Upper lobe of right lung (tissue), 1 donor: ENCODE results near the gene APBB2. TPM values are rescaled to one million over a fixed set of nuclear protein-coding genes. Genes with fewer than 3 reads are reported as not detected.

ENCODE experiments used
- ATAC-seq: fragments of 200-7000 bp; cut with Tn5 transposase; one replicate; pipeline ENCODE4 v1.9.1; 2020; ENCODE audit warnings: mild to moderate bottlenecking, moderate library complexity
- DNase-seq: peaks from one replicate; pipeline ENCODE4 v3.0.0-alpha.2; 2020
- H3K27ac ChIP-seq: fragments of 200-600 bp; one replicate; pipeline ENCODE4 v1.8.0; 2022
- H3K27me3 ChIP-seq: fragments of 200-600 bp; one replicate; pipeline ENCODE4 v1.8.0; 2022; ENCODE audit warnings: mild to moderate bottlenecking
- H3K36me3 ChIP-seq: fragments of 200-600 bp; one replicate; pipeline ENCODE4 v1.8.0; 2022
- H3K4me1 ChIP-seq: fragments of 200-600 bp; one replicate; pipeline ENCODE4 v1.8.0; 2022
- H3K4me3 ChIP-seq: fragments of 200-600 bp; one replicate; pipeline ENCODE4 v1.8.0; 2022; ENCODE audit warnings: mild to moderate bottlenecking
- H3K9me3 ChIP-seq: fragments of 200-600 bp; one replicate; pipeline ENCODE4 v1.8.0; 2022
- CTCF ChIP-seq: fragments of 200-600 bp; IDR thresholded peaks from one replicate; pipeline ENCODE4 v1.8.0; 2022; ENCODE audit warnings: antibody characterized with exemption
- intact Hi-C: fragments of 100-400 bp; cut with DNase I; formaldehyde crosslinking; loops from one replicate; pipeline ENCODE4 v1.11.0; 2022
- total RNA-seq: library from RNA; stranded (reverse); fragmentation: NEBNext Ultra II Directional; extraction: Animal tissue kit (Norgen Biotek cat#: 25700); gene quantifications from one replicate; pipeline ENCODE4 v1.2.1, GENCODE V29; 2021
- donor health status: DM: no; HTN: yes; CAD: no; lungs with severe emphysema.

Gene APBB2
- total RNA-seq, 1 donor from 2014 or later: 88.2 TPM

- H3K27me3 ChIP-seq: no peaks in the 10 kb centered on the region
- H3K27ac ChIP-seq: no peak overlapping the region
- no peak for TF ChIP-seq CTCF
- no peaks in the 10 kb centered on the region for H3K36me3 ChIP-seq
- ATAC-seq: peak; percentile 29
- no peak for DNase-seq
- no peak overlapping the region for H3K4me3 ChIP-seq
- H3K4me1 ChIP-seq: no peaks in the 10 kb centered on the region
- intact Hi-C loops: no loop called here
- H3K9me3 ChIP-seq: no peaks in the 10 kb centered on the region
Observed at GRCh38 chr4:40782876-40783275, 431.5 kb downstream of the APBB2 start.

GRCh38 chr4:40778090-40778489, 436.3 kb downstream of the APBB2 start:
- intact Hi-C loops: no loop called here
- Histone ChIP-seq H3K36me3 (no peaks in the 10 kb centered on the region), H3K27ac (no peak overlapping the region), H3K4me3 (no peak overlapping the region), H3K9me3 (no peaks in the 10 kb centered on the region), H3K4me1 (no peaks in the 10 kb centered on the region), H3K27me3 (no peaks in the 10 kb centered on the region)
- TF ChIP-seq CTCF: no peak
- no peak for ATAC-seq
- no peak for DNase-seq

GRCh38 chr4:40769266-40769665, 445.1 kb downstream of the APBB2 start:
- Histone ChIP-seq H3K9me3 (no peaks in the 10 kb centered on the region), H3K4me1 (no peaks in the 10 kb centered on the region), H3K4me3 (no peak overlapping the region), H3K36me3 (no peaks in the 10 kb centered on the region), H3K27ac (no peak overlapping the region), H3K27me3 (no peaks in the 10 kb centered on the region)
- no peak for TF ChIP-seq CTCF
- DNase-seq: no peak
- ATAC-seq: no peak
- intact Hi-C loops: no loop called here

- ATAC-seq (peak; percentile 55), DNase-seq (no peak)
- no peaks in the 10 kb centered on the region for H3K4me1 ChIP-seq
- no peak overlapping the region for H3K27ac ChIP-seq
- no peaks in the 10 kb centered on the region for H3K27me3 ChIP-seq
- TF ChIP-seq CTCF: no peak
- no peak overlapping the region for H3K4me3 ChIP-seq
- intact Hi-C loops: no loop called here
- H3K36me3 ChIP-seq: no peaks in the 10 kb centered on the region
- H3K9me3 ChIP-seq: no peaks in the 10 kb centered on the region
Observed at GRCh38 chr4:40763228-40763716, 451.1 kb downstream of the APBB2 start.

Other genes with a start within 250 kb of the APBB2 start
- 7.2 TPM for gene UCHL1, start 42.4 kb upstream of the APBB2 start, total RNA-seq